Lower leg skin (tissue), 4 donors: ENCODE measurements around the gene URM1. TPM values are rescaled to one million over a fixed set of nuclear protein-coding genes. Genes with fewer than 3 reads are reported as not detected.
A peak's percentile ranks its signal among the peaks of the same experiment; 100 is the strongest.

Experiments
- DNase-seq, 2 donors: peaks; one replicate each; pipeline ENCODE4 v3.0.0-alpha.2; 2019; ENCODE audit warnings: low spot score in 2 of 2
- H3K4me3 ChIP-seq: fragments of 200-600 bp; sonication (generic); 2 replicates; pipeline ENCODE4 v1.5.1; 2017; ENCODE audit warnings: mild to moderate bottlenecking, low read depth; ENCODE audit not compliant: poor library complexity, severe bottlenecking
- CTCF ChIP-seq, 3 donors: fragments of 450-650 bp; IDR thresholded peaks; one replicate each; pipeline ENCODE4 v1.5.1; 2016; ENCODE audit warnings: antibody characterized with exemption in 3 of 3, mild to moderate bottlenecking in 3 of 3, moderate library complexity in 2 of 3
- POLR2A ChIP-seq, 2 donors: fragments of 450-650 bp; IDR thresholded peaks; one replicate each; pipeline ENCODE4 v1.6.1; 2016 to 2017; ENCODE audit warnings: antibody characterized with exemption in 2 of 2, mild to moderate bottlenecking in 1 of 2, moderate library complexity in 1 of 2
- WGBS, 2 donors: methylation state at CpG; one replicate each; pipeline ENCODE4 v1.1.5; 2018; 5-methylcytosine and 5-hydroxymethylcytosine counted together
- intact Hi-C: fragments of 100-400 bp; cut with DNase I; formaldehyde crosslinking; loops from one replicate; pipeline ENCODE4 v1.15.0; 2023; ENCODE audit warnings: low total_unique reads
- total RNA-seq, 4 donors: library from RNA; depleted of rRNA; stranded (reverse); fragments of >200 nt; gene quantifications; one replicate each; pipeline ENCODE4 v1.1.0, GENCODE V29; 2016

Gene URM1
- total RNA-seq, 4 donors from 2014 or later, result 24.3 to 37.7 (median 31.1) TPM

GRCh38 chr9:128365525-128365924 is 5.6 kb upstream of the URM1 start:
- intact Hi-C loops, result loop anchor here (10.0 kb wide), 1 partner anchor 49 kb away; no protein-coding TSS in a partner anchor
- WGBS, 2 donors, result 83 to 91% methylated on average over 4 of the region's 4 CpGs
- no peak for TF ChIP-seq POLR2A (IDR thresholded peaks at IDR 0.05)
- TF ChIP-seq CTCF (IDR thresholded peaks at IDR 0.05), result no peak
- no peak for DNase-seq
- H3K4me3 ChIP-seq, result no peak overlapping the region

DNA sequence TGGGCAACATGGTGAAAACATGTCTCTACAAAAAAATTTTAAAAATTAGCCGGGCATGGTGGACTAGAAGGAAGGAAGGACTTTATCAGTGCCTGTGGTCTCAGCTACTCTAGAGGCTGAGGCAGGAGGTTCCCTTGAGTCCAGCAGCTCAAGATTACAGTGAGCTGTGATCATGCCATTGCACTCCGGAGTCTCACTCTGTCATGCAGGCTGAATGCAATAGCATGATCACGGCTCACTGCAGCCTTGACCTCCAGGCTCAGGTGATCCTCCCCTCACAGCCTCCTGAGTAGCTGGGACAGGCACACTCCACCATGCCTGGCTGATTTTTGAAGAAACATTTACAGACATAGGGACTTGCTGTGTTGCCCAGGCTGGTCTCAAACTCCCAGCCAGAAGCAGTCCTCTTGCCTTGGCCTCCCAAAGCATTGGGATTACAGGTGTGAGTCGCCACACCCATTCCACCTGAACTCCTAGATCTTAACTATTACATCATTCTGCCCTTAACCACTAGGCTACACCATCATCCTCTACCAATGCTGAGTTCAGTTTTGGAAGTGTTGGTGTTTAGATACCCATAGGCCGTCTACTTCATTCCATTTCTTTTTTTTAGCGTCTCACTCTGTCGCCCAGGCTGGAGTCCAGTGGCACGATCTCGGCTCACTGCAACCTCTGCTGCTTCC is 2.0 kb upstream of the URM1 start:
- intact Hi-C loops, result loop anchor here (10.0 kb wide), 1 partner anchor 46 kb away; no protein-coding TSS in a partner anchor
- 90 to 91% methylated on average over 9 of the region's 9 CpGs for WGBS, 2 donors
- H3K4me3 ChIP-seq, result no peak overlapping the region
- TF ChIP-seq CTCF (IDR thresholded peaks at IDR 0.05), result no peak
- TF ChIP-seq POLR2A (IDR thresholded peaks at IDR 0.05), result no peak
- no peak for DNase-seq

GRCh38 chr9:128370367-128370751 is 815 bp upstream of the URM1 start:
- TF ChIP-seq POLR2A (IDR thresholded peaks at IDR 0.05) (no peak), CTCF (IDR thresholded peaks at IDR 0.05) (no peak)
- no peak for DNase-seq
- intact Hi-C loops, result no loop called here
- H3K4me3 ChIP-seq, result peak overlapping the region; percentile 43

DNA sequence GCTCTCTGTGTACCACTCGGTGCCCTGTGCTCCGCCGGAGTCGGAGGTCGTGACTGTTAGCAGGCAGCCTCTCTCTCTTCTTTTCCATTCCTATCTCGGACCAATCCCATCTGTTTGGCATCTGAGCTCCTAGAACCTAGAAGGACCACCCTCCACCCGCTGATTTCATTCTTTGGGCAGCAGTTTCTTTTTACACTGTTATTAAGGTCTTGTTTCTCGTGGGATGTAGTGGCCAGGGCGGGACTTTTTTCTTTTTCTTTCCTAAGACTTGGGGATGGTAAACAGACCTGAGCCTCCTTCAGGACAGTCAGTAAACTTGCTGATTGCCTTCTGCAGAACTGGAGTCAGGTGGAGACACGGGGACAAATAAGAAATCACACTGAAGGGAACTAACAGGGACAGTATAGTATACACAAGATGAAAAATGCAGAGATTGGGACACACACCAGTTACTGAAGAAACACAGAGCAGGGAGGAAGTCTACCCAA is 500 bp downstream of the URM1 start:
- H3K4me3 ChIP-seq, result peak overlapping the region; percentile 79
- intact Hi-C loops, result no loop called here
- 0 to 1% methylated on average over 10 of the region's 10 CpGs for WGBS, 2 donors
- TF ChIP-seq CTCF (IDR thresholded peaks at IDR 0.05), result no peak
- no peak for TF ChIP-seq POLR2A (IDR thresholded peaks at IDR 0.05)
- no peak for DNase-seq

- WGBS, 2 donors, result 9 to 21% methylated on average over 4 of the region's 4 CpGs
- DNase-seq, result no peak
- H3K4me3 ChIP-seq, result peak overlapping the region; percentile 79
- intact Hi-C loops, result no loop called here
- no peak for TF ChIP-seq POLR2A (IDR thresholded peaks at IDR 0.05)
- no peak for TF ChIP-seq CTCF (IDR thresholded peaks at IDR 0.05)
These were observed 1.0 kb downstream of the URM1 start for GRCh38 chr9:128372188-128372641.
